GM19099 (cell line): Measurements from ENCODE around the gene PIR.

Experiments
- POLR2A ChIP-seq: IDR thresholded peaks from 3 replicates; pipeline ENCODE4 v1.6.1; 2011; ENCODE audit warnings: low read depth; ENCODE audit not compliant: insufficient read length; ENCODE audit errors: extremely low read depth

PIR gene

DNA sequence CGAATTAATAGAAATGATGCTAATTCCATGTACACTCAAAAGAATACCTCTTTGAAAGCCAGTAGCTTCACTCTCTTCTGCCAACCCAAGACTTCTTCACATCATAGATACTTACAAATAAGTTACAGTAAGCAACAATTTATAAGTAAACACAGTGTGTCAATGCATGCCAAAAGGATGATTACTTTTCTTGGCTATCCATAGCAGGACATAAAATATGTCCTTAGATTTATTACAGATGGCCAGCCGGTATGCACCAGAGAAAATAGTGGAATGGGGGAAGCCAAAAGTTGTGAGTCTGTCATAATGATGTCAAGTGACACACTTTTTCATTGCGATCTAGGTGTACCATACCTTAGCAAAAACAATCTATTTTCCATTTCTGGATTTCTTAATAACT lies 6.8 kb upstream of the PIR start:
- no peak for TF ChIP-seq POLR2A

DNA sequence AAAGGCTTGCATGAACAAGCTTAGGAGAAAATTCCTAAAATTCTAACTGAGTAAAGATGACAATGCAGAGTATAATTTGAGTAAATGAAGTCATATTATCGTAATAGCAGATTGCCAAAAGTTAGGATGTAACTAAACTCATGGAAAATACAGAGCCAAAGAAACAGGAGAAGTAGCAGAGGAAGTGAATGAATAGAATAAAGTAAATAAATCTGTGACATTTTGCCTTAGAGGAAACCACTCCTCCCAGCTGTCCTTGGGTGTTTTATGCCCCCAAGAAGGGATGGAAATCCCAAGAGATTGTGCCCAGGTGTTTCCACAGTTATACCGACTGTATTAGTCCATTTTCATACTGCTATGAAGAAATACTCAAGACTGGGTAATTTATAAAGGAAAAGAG lies 5.6 kb upstream of the PIR start:
- TF ChIP-seq POLR2A: no peak

GRCh38 chrX:15497865-15498264 lies 4.7 kb upstream of the PIR start:
- TF ChIP-seq POLR2A: no peak

- no peak for TF ChIP-seq POLR2A
These were observed 3.7 kb upstream of the PIR start for GRCh38 chrX:15496824-15497223.

GRCh38 chrX:15495801-15496200 lies 2.7 kb upstream of the PIR start:
- TF ChIP-seq POLR2A: no peak

- TF ChIP-seq POLR2A: no peak
These were observed 664 bp downstream of the PIR start for GRCh38 chrX:15492469-15492868.

GRCh38 chrX:15483891-15484290 lies 9.2 kb downstream of the PIR start:
- no peak for TF ChIP-seq POLR2A

DNA sequence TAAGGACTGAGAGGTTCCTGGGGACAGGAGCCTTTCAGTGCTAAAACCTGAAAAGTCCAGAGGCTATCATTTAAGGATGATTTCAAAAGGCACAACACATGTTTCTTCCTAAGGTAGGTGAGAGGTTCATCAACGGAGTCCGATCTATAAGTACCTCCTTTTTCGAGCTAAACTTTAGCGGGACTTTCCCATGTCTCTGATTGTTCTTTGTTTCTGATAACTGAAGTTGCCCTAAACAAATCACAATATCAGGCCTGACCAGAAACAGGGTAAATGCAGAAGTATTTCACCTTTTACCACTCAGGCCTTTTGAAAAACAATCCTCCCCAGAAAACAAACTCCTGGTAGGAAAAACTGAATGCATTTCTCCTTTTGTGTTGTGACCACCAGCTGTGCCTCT lies 17.6 kb downstream of the PIR start:
- no peak for TF ChIP-seq POLR2A

DNA sequence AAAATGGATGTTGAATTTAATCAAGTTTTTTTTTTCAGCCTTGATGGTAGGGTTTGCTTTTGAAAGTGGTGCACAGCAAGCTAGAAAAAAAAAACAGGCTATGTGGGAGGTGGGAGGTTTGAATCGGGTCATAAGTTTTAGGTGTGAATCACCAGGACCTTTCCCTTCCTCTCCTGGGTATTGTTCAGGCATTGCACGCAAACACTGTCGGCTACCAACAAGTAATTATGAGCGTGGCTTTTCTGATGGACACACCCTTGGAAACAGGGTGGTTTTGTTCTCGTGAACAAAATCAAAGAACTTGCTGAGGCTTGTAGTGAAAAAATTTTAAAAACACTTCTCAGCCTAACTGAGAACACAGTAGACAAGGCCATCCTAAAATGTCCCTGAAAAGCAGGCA lies 18.1 kb downstream of the PIR start:
- no peak for TF ChIP-seq POLR2A

- TF ChIP-seq POLR2A: no peak
These were observed 19.1 kb downstream of the PIR start for GRCh38 chrX:15474028-15474427.

DNA sequence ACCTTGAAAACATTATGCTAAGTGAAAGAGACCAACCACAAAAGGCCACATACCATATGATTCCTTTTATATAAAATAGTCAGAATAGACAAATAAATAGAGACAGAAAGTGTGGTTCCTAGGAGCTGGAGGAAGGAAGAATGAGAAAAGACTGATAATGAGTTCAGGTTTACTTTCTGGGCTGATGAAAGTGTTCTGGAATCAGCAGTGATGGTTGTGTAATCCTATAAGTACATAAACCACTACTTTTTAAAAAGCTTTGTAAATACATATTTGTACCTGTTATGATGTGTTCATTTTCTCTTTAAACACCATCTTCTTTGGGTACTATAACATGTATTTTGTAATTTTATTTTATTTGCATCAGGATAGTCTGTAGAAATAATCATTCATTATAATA lies 20.6 kb downstream of the PIR start:
- no peak for TF ChIP-seq POLR2A

GRCh38 chrX:15471028-15471427 lies 22.1 kb downstream of the PIR start:
- TF ChIP-seq POLR2A: no peak

GRCh38 chrX:15469613-15470012 lies 23.5 kb downstream of the PIR start:
- TF ChIP-seq POLR2A: no peak

DNA sequence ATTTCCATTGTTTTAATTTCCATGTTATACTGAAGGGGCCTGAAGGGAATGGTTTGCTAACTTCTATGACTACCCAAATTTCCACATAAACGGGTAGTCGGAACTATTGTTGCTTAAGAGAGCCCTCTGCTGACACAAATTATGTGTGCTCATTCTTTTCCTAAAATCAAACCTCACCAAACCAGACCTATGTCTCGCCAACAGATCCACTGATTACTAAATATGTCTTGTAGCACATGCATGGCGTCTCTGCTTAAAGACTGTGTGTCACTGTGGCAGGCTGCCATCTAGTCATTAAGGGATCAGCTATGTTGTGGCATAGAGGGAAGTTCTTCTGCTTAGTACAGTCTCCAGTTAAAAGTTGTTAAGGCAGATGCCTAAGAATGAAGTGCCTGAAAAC lies 25.1 kb downstream of the PIR start:
- TF ChIP-seq POLR2A: no peak

DNA sequence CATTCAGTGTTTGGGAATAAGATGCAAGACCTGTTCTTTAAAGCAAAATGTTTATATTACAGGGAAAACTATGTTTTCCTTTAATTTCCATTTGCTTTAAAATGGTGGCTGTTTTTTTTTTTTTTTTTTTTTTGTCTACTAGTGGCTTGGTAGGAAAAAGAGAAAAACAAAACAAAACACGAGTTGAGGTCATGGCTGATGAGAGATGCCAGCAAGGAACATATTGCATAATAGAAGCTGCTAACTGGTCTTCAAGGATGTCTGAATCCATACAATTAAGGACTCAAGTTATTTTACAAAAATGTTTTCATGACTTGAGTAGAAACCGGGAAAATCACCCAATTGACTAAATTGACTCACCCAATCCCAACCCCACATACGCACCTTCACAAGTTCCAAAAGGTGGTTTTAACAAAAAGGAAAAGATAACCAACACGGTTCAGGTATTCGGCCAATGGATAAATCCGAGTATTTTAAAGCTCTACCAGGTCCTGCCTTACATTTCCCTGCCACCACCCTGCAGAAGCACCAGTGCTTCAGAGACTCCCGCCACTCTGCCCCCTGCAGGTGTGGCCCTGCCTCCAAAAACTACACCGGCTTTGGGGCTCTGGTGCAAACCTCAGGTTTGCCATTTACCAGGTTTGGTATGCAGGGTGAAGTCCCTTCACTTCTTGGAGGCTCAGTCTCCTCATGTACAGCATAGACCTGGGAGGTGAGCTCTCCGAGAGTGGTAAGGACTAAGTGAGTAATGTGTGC lies 27.1 kb downstream of the PIR start:
- TF ChIP-seq POLR2A: no peak

- TF ChIP-seq POLR2A: no peak
These were observed 27.8 kb downstream of the PIR start for GRCh38 chrX:15465347-15465746.

- TF ChIP-seq POLR2A: no peak
These were observed 28.4 kb downstream of the PIR start for GRCh38 chrX:15464704-15465103.

- TF ChIP-seq POLR2A: no peak
These were observed 41.2 kb downstream of the PIR start for GRCh38 chrX:15451913-15452312.

GRCh38 chrX:15448010-15448639 lies 45.0 kb downstream of the PIR start:
- TF ChIP-seq POLR2A: no peak
